PC-9 (cell line): Measurements from ENCODE around the gene CARMIL1. TPM values are rescaled to one million over a fixed set of nuclear protein-coding genes. Genes with fewer than 3 reads are reported as not detected.

ENCODE experiments used
- BruUV-seq: library from RNA; stranded (reverse); fragments of 400-500 nt; replicated peaks from 2 replicates; lab custom pipeline; 2021; lab: Mats Ljungman, UMichigan
- CTCF ChIA-PET: fragments of 300-600 bp; sonication (Branson Sonifier 250); formaldehyde crosslinking; loops from one replicate; lab custom pipeline; 2022; ENCODE audit warnings: antibody characterized with exemption; lab: Charles Lee
- POLR2A ChIA-PET: fragments of 300-600 bp; sonication (Branson Sonifier 250); formaldehyde crosslinking; loops from one replicate; lab custom pipeline; 2022; ENCODE audit warnings: antibody characterized with exemption; ENCODE audit not compliant: unreplicated experiment; lab: Charles Lee
- DNase-seq, 2 experiments: peaks; one replicate each; pipeline versions ENCODE4 v3.0.0 to v3.0.0-alpha.2; 2015 to 2022; ENCODE audit warnings: mixed read lengths in 1 of 2
- H2AFZ ChIP-seq: fragments of 200-600 bp; sonication (generic); 2 replicates; pipeline ENCODE4 v1.8.1; 2017; ENCODE audit warnings: antibody characterized with exemption
- H3F3A ChIP-seq: fragments of 200-600 bp; sonication (generic); 2 replicates; pipeline ENCODE4 v1.8.1; 2017; ENCODE audit warnings: antibody characterized with exemption, mild to moderate bottlenecking, low read depth; ENCODE audit not compliant: insufficient read depth
- H3K27ac ChIP-seq: fragments of 200-600 bp; sonication (generic); 2 replicates; pipeline ENCODE4 v1.6.1; 2016; ENCODE audit warnings: mixed run types
- H3K27me3 ChIP-seq: fragments of 200-600 bp; sonication (generic); 2 replicates; pipeline ENCODE4 v1.6.1; 2016; ENCODE audit warnings: low read depth, mixed run types; ENCODE audit not compliant: insufficient read depth
- H3K36me3 ChIP-seq: fragments of 200-600 bp; sonication (generic); 2 replicates; pipeline ENCODE4 v1.6.1; 2016; ENCODE audit warnings: low read depth, mixed run types
- H3K4me1 ChIP-seq: fragments of 200-600 bp; sonication (generic); replicated peaks from 2 replicates; pipeline ENCODE4 v1.6.1; 2016; ENCODE audit warnings: mixed run types; ENCODE audit not compliant: insufficient read depth
- H3K4me2 ChIP-seq: fragments of 200-600 bp; sonication (generic); 2 replicates; pipeline ENCODE4 v1.6.1; 2017; ENCODE audit warnings: mixed run types
- H3K4me3 ChIP-seq: fragments of 200-600 bp; sonication (generic); 2 replicates; pipeline ENCODE4 v1.6.1; 2016; ENCODE audit warnings: mixed run types
- H3K79me2 ChIP-seq: fragments of 200-600 bp; sonication (generic); 2 replicates; pipeline ENCODE4 v1.6.1; 2017; ENCODE audit warnings: low read depth, mixed run types
- H3K9me2 ChIP-seq: fragments of 200-600 bp; sonication (generic); 2 replicates; pipeline ENCODE4 v1.8.1; 2017; ENCODE audit warnings: mild to moderate bottlenecking; ENCODE audit not compliant: insufficient read depth
- H3K9me3 ChIP-seq: fragments of 200-600 bp; sonication (generic); 2 replicates; pipeline ENCODE4 v1.8.1; 2016; ENCODE audit warnings: low read depth; ENCODE audit not compliant: insufficient read depth
- H4K20me1 ChIP-seq: fragments of 200-600 bp; sonication (generic); 2 replicates; pipeline ENCODE4 v1.8.1; 2017; ENCODE audit not compliant: insufficient read depth
- CTCF ChIP-seq: fragments of 200-600 bp; sonication (generic); conservative IDR thresholded peaks from 2 replicates; pipeline ENCODE4 v1.6.1; 2017; ENCODE audit warnings: mixed run types, antibody characterized with exemption, mild to moderate bottlenecking, moderate library complexity
- EZH2 ChIP-seq: fragments of 200-600 bp; sonication (generic); IDR thresholded peaks from 2 replicates; pipeline ENCODE4 v1.8.0; 2017; ENCODE audit warnings: antibody characterized with exemption, low read depth
- intact Hi-C: fragments of 100-400 bp; cut with micrococcal nuclease; formaldehyde crosslinking; loops from one replicate; pipeline ENCODE4 v1.10.0; 2022; ENCODE audit not compliant: unreplicated experiment
- total RNA-seq: library from RNA; stranded (reverse); gene quantifications from 2 replicates; pipeline ENCODE4 v1.2.3, GENCODE V29; 2021

CARMIL1 gene
- total RNA-seq, 1 experiment from 2014 or later = 33.1 TPM

GRCh38 chr6:25411316-25411950 is 132.3 kb downstream of the CARMIL1 start:
- no peaks in the 10 kb centered on the region for H3K4me1 ChIP-seq
- TF ChIP-seq CTCF (no peak), EZH2 (no peak)
- no peak overlapping the region for H3K4me2 ChIP-seq
- ChIA-PET CTCF (no interaction called here), POLR2A (no interaction called here)
- H3K27me3 ChIP-seq = no peaks in the 10 kb centered on the region
- H3K4me3 ChIP-seq = no peak overlapping the region
- H3K36me3 ChIP-seq = no peaks in the 10 kb centered on the region
- no peaks in the 10 kb centered on the region; the same call in 1 of the 2 replicates for H3K9me2 ChIP-seq
- H3K9me3 ChIP-seq = no peaks in the 10 kb centered on the region
- intact Hi-C loops = no loop called here
- no peaks in the 10 kb centered on the region for H3F3A ChIP-seq
- H2AFZ ChIP-seq = no peak overlapping the region
- BruUV-seq = no TSS peak
- H4K20me1 ChIP-seq = no peaks in the 10 kb centered on the region; the same call in 1 of the 2 replicates
- no peak overlapping the region for H3K27ac ChIP-seq
- H3K79me2 ChIP-seq = no peaks in the 10 kb centered on the region
- DNase-seq = no peak

GRCh38 chr6:25413207-25413905 is 134.2 kb downstream of the CARMIL1 start:
- Histone ChIP-seq H3F3A (no peaks in the 10 kb centered on the region), H2AFZ (no peak overlapping the region), H3K4me1 (peaks cover 6% of the 10 kb centered on the region; the same call in 1 of the 2 replicates), H3K27me3 (no peaks in the 10 kb centered on the region), H3K4me2 (no peak overlapping the region), H3K4me3 (no peak overlapping the region), H3K27ac (no peak overlapping the region), H3K79me2 (no peaks in the 10 kb centered on the region), H4K20me1 (peaks cover 3% of the 10 kb centered on the region; the same call in 1 of the 2 replicates), H3K36me3 (no peaks in the 10 kb centered on the region), H3K9me3 (no peaks in the 10 kb centered on the region), H3K9me2 (no peaks in the 10 kb centered on the region; the same call in 1 of the 2 replicates)
- intact Hi-C loops = no loop called here
- ChIA-PET CTCF (no interaction called here), POLR2A (no interaction called here)
- TF ChIP-seq CTCF = no peak
- TF ChIP-seq EZH2 = no peak
- DNase-seq = no peak
- no TSS peak for BruUV-seq

- H3K27me3 ChIP-seq = no peaks in the 10 kb centered on the region
- no peaks in the 10 kb centered on the region for H3K36me3 ChIP-seq
- H3K4me2 ChIP-seq = no peak overlapping the region
- TF ChIP-seq CTCF (no peak), EZH2 (no peak)
- ChIA-PET POLR2A (no interaction called here), CTCF (interaction anchor here (0.8 kb wide), 1 partner anchor 135 kb away, joined by 4 read pairs; the partner anchor contains the start of gene CARMIL1)
- H3F3A ChIP-seq = no peaks in the 10 kb centered on the region
- peaks cover 3% of the 10 kb centered on the region; the same call in 1 of the 2 replicates for H4K20me1 ChIP-seq
- no peak for DNase-seq
- no peaks in the 10 kb centered on the region for H3K79me2 ChIP-seq
- no TSS peak for BruUV-seq
- no peaks in the 10 kb centered on the region; the same call in 1 of the 2 replicates for H3K9me2 ChIP-seq
- H3K27ac ChIP-seq = no peak overlapping the region
- no peak overlapping the region for H3K4me3 ChIP-seq
- H3K4me1 ChIP-seq = peaks cover 12% of the 10 kb centered on the region; the same call in 1 of the 2 replicates
- H3K9me3 ChIP-seq = no peaks in the 10 kb centered on the region
- no peak overlapping the region for H2AFZ ChIP-seq
- intact Hi-C loops = no loop called here
These were observed 135.0 kb downstream of the CARMIL1 start for GRCh38 chr6:25414168-25414567.
